GM12878 (cell line): Measurements from ENCODE around the gene NANOGP8. TPM values are rescaled to one million over a fixed set of nuclear protein-coding genes. Genes with fewer than 3 reads are reported as not detected.
"Not testable (repeated sequence)": the region's sequence is repeated elsewhere in the genome, so short reads cannot be mapped to it uniquely, and the experiment has no call there.

Experiments used
- ATAC-seq: fragments of 200-7000 bp; cut with Tn5 transposase; 3 replicates; pipeline ENCODE4 v1.9.1; 2020; ENCODE audit warnings: mild to moderate bottlenecking, moderate library complexity
- BruUV-seq: library from RNA; stranded (reverse); fragments of 400-500 nt; replicated peaks from 2 replicates; lab custom pipeline; 2021; lab: Mats Ljungman, UMichigan
- CTCF ChIA-PET: fragments of 300-600 bp; sonication (Branson Sonifier 250); formaldehyde crosslinking; extraction: SDS; loops from one replicate; lab custom pipeline; 2021; ENCODE audit warnings: inconsistent platforms; lab: Yijun Ruan, JAX
- POLR2A ChIA-PET: fragments of 350-600 bp; formaldehyde crosslinking; extraction: SDS; loops from one replicate; lab custom pipeline; 2021; ENCODE audit warnings: inconsistent platforms; lab: Charles Lee
- RAD21 ChIA-PET: fragments of 300-600 bp; sonication (Branson Sonifier 250); formaldehyde crosslinking; loops from one replicate; lab custom pipeline; 2023; ENCODE audit warnings: antibody characterized with exemption; ENCODE audit not compliant: unreplicated experiment; lab: Charles Lee
- SMC1A ChIA-PET: fragments of 300-600 bp; sonication (Branson Sonifier 250); formaldehyde crosslinking; loops from one replicate; lab custom pipeline; 2023; ENCODE audit not compliant: unreplicated experiment, uncharacterized antibody; lab: Charles Lee
- DNase-seq: peaks from one replicate; pipeline ENCODE4 v3.0.0-alpha.2; 2011; ENCODE audit warnings: low read depth, low spot score
- FAIRE-seq: peaks from 3 replicates; lab custom pipeline; 2011; peaks lifted over from hg19 to GRCh38; lab: Jason Lieb, UNC
- H2AFZ ChIP-seq: 2 replicates; pipeline ENCODE4 v1.6.0; 2011; ENCODE audit warnings: low read depth, low read length, control low read depth; ENCODE audit not compliant: control insufficient read depth
- H3K27ac ChIP-seq: 2 replicates; pipeline ENCODE4 v1.5.1; 2011; ENCODE audit warnings: control low read depth; ENCODE audit not compliant: control insufficient read depth, insufficient read depth
- H3K27me3 ChIP-seq, 2 experiments: replicated peaks in 1 of 2; 2 replicates each; pipeline versions ENCODE4 v1.6.0 to v1.6.1; 2011; ENCODE audit warnings: low read length in 1 of 2; ENCODE audit not compliant: control insufficient read depth in 2 of 2, insufficient read depth in 2 of 2
- H3K36me3 ChIP-seq, 2 experiments: 2 replicates each; pipeline ENCODE4 v1.5.1; 2011; ENCODE audit warnings: low read length in 1 of 2; ENCODE audit not compliant: control insufficient read depth in 2 of 2, insufficient read depth in 2 of 2
- H3K4me1 ChIP-seq: 2 replicates; pipeline ENCODE4 v1.6.1; 2011; ENCODE audit warnings: mild to moderate bottlenecking, low read length, moderate library complexity, mixed read lengths; ENCODE audit not compliant: control insufficient read depth, insufficient read depth
- H3K4me2 ChIP-seq: 2 replicates; pipeline ENCODE4 v1.6.0; 2011; ENCODE audit warnings: control low read depth; ENCODE audit not compliant: control insufficient read depth, insufficient read depth
- H3K4me3 ChIP-seq: fragments of 200-600 bp; sonication (generic); 2 replicates; pipeline ENCODE4 v1.5.1; 2016
- H3K79me2 ChIP-seq: 2 replicates; pipeline ENCODE4 v1.6.0; 2011; ENCODE audit warnings: low read length; ENCODE audit not compliant: control insufficient read depth, insufficient read depth
- H3K9ac ChIP-seq: 2 replicates; pipeline ENCODE4 v1.8.0; 2011; ENCODE audit warnings: low read length, control low read depth, mixed read lengths; ENCODE audit not compliant: control insufficient read depth, insufficient read depth
- H3K9me3 ChIP-seq: replicated peaks from 3 replicates; pipeline ENCODE4 v1.5.1; 2011; ENCODE audit warnings: mild to moderate bottlenecking, low read length; ENCODE audit not compliant: control insufficient read depth, insufficient read depth
- H4K20me1 ChIP-seq: 2 replicates; pipeline ENCODE4 v1.6.0; 2011; ENCODE audit not compliant: control insufficient read depth, insufficient read depth
- CTCF ChIP-seq, 3 experiments: IDR thresholded peaks in 2 of 3; conservative IDR thresholded peaks in 1 of 3; 2 replicates each; pipeline ENCODE4 v1.5.1; 2011; ENCODE audit warnings: low read depth in 3 of 3, low read length in 3 of 3, mild to moderate bottlenecking in 3 of 3, control low read depth in 2 of 3, moderate library complexity in 2 of 3, inconsistent platforms in 1 of 3, mixed read lengths in 1 of 3; ENCODE audit not compliant: control insufficient read depth in 2 of 3, insufficient read depth in 1 of 3; ENCODE audit errors: extremely low read depth in 1 of 3
- HCFC1 ChIP-seq: fragments of 150-350 bp; IDR thresholded peaks from 2 replicates; pipeline ENCODE4 v1.6.1; 2014; ENCODE audit warnings: low read length
- STAT1 ChIP-seq: fragments of 450-650 bp; conservative IDR thresholded peaks from 2 replicates; pipeline ENCODE4 v1.6.1; 2014; ENCODE audit warnings: antibody characterized with exemption, mild to moderate bottlenecking
- WGBS: methylation state at CpG from one replicate; pipeline ENCODE4 v1.1.6; 2016; ENCODE audit warnings: low lambda C conversion rate; ENCODE audit not compliant: insufficient replicate concordance, insufficient coverage; ENCODE audit errors: missing lambda C conversion rate; 5-methylcytosine and 5-hydroxymethylcytosine counted together
- in situ Hi-C: fragments of 300-500 bp; cut with MboI; formaldehyde crosslinking; loops from 9 replicates; pipeline ENCODE4 v1.14.3; 2018; ENCODE audit warnings: mixed read lengths
- intact Hi-C: fragments of 100-400 bp; cut with micrococcal nuclease; formaldehyde crosslinking; loops from one replicate; pipeline ENCODE4 v1.14.2; 2022; ENCODE audit not compliant: unreplicated experiment
- polyA plus RNA-seq, 11 experiments: library from polyadenylated mRNA; depleted of rRNA in 4 of 11; unstranded in 6 of 11; stranded (reverse) in 5 of 11; fragments of >200 nt; fragmentation: Nextera tagmentation in 4 of 11; fragmentation: Illumina TruSeq in 1 of 11; extraction: Ambion mirVana in 4 of 11; extraction: Trizol in 1 of 11; gene quantifications; 1 replicate in 1 of 11; 2 replicates in 10 of 11; pipeline versions ENCODE4 v1.2.1 to v1.2.3, GENCODE V29; 2011 to 2016; ENCODE audit warnings: inconsistent platforms in 2 of 11, missing spikeins in 2 of 11, low read depth in 1 of 11
- total RNA-seq, 4 experiments: library from RNA; depleted of rRNA in 3 of 4; stranded (reverse); fragments of >200 nt in 3 of 4; fragmentation: Illumina TruSeq in 1 of 4; extraction: Trizol in 1 of 4; gene quantifications; 2 replicates each; pipeline versions ENCODE4 v1.2.1 to v1.2.3, GENCODE V29; 2013 to 2021
- TF ChIP-seq, protein P1 (sequence below): fragments of 450-650 bp; IDR thresholded peaks from 2 replicates; pipeline ENCODE4 v1.6.1; 2017; ENCODE audit warnings: antibody characterized with exemption, mild to moderate bottlenecking, moderate library complexity

The NANOGP8 gene
- total and polyA plus RNA-seq, 10 of the 15 experiments (the other 5 are each of a cell fraction or from before 2014, with no cell fraction given), result not detected

- no peak for TF ChIP-seq CTCF (IDR thresholded peaks at IDR 0.05 in 2 of 3, conservative IDR thresholded peaks at IDR 0.05 in 1 of 3; ENCODE audit: control insufficient read depth in 2 of 3, extremely low read depth in 1 of 3, insufficient read depth in 1 of 3, low read depth in 3 of 3, low read length in 3 of 3)
- no peak for TF ChIP-seq STAT1
- TF ChIP-seq, protein P1, sequence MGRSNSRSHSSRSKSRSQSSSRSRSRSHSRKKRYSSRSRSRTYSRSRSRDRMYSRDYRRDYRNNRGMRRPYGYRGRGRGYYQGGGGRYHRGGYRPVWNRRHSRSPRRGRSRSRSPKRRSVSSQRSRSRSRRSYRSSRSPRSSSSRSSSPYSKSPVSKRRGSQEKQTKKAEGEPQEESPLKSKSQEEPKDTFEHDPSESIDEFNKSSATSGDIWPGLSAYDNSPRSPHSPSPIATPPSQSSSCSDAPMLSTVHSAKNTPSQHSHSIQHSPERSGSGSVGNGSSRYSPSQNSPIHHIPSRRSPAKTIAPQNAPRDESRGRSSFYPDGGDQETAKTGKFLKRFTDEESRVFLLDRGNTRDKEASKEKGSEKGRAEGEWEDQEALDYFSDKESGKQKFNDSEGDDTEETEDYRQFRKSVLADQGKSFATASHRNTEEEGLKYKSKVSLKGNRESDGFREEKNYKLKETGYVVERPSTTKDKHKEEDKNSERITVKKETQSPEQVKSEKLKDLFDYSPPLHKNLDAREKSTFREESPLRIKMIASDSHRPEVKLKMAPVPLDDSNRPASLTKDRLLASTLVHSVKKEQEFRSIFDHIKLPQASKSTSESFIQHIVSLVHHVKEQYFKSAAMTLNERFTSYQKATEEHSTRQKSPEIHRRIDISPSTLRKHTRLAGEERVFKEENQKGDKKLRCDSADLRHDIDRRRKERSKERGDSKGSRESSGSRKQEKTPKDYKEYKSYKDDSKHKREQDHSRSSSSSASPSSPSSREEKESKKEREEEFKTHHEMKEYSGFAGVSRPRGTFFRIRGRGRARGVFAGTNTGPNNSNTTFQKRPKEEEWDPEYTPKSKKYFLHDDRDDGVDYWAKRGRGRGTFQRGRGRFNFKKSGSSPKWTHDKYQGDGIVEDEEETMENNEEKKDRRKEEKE, result no peak
- no peak for TF ChIP-seq HCFC1
- TF ChIP-seq, all 136 proteins: peak for 0
These were observed 2.7 kb upstream of the NANOGP8 start (continued) for GRCh38 chr15:35087759-35088158.

GRCh38 chr15:35082371-35083348 lies 2.4 kb downstream of the NANOGP8 start:
- H3K27me3 ChIP-seq, SMC1A ChIA-PET, H3K36me3 ChIP-seq, POLR2A ChIA-PET, H3K4me3 ChIP-seq, BruUV-seq, H3K27ac ChIP-seq, H4K20me1 ChIP-seq, H3K4me1 ChIP-seq, H2AFZ ChIP-seq, H3K79me2 ChIP-seq, ATAC-seq, H3K4me2 ChIP-seq, FAIRE-seq, H3K9ac ChIP-seq, CTCF ChIA-PET, H3K9me3 ChIP-seq, in situ Hi-C loops, RAD21 ChIA-PET, DNase-seq: not testable (repeated sequence)
- intact Hi-C loops, result loop anchor here (10.0 kb wide), 1 partner anchor 102 kb away; no protein-coding TSS in a partner anchor
- WGBS, result 89% methylated on average over 29 of the region's 36 CpGs

DNA sequence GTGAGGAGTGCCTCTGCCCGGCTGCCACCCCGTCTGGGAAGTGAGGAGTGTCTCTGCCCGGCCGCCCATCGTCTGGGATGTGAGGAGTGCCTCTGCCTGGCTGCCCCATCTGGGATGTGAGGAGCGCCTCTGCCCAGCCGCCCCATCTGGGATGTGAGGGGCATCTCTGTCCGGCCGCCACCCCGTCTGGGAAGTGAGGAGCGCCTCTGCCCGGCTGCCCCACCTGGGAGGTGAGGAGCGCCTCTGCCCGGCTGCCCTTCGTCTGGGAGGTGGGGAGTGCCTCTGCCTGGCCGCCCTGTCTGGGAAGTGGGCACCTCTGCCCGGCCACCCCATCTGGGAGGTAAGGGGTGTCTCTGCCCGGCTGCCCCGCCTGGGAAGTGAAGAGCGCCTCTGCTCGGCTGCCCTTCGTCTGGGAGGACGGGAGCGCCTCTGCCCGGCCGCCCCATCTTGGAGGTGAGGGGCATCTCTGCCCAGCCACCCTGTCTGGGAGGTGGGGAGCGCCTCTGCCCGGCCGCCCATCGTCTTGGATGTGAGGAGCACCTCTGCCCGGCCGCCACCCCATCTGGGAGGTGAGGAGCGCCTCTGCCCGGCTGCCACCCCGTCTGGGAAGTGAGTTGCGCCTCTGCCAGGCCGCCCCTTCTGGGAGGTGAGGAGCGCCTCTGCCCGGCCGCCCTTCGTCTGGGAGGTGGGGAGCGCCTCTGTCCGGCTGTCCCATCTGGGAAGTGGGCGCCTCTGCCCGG lies 3.3 kb downstream of the NANOGP8 start:
- POLR2A ChIA-PET, H4K20me1 ChIP-seq, H3K9me3 ChIP-seq, CTCF ChIA-PET, H3K4me3 ChIP-seq, H3K79me2 ChIP-seq, FAIRE-seq, H3K4me2 ChIP-seq, ATAC-seq, H3K36me3 ChIP-seq, in situ Hi-C loops, H2AFZ ChIP-seq, BruUV-seq, SMC1A ChIA-PET, RAD21 ChIA-PET, H3K27me3 ChIP-seq, H3K9ac ChIP-seq, H3K27ac ChIP-seq, H3K4me1 ChIP-seq, DNase-seq: not testable (repeated sequence)
- 86% methylated on average over 34 of the region's 45 CpGs for WGBS
- intact Hi-C loops, result loop anchor here (10.0 kb wide), 1 partner anchor 103 kb away; no protein-coding TSS in a partner anchor
